CD4-positive, alpha-beta T cell (primary cell): ENCODE results near the gene CCNL1. TPM values are rescaled to one million over a fixed set of nuclear protein-coding genes. Genes with fewer than 3 reads are reported as not detected.
A peak's percentile ranks its signal among the peaks of the same experiment; 100 is the strongest.

Experiments used
- ATAC-seq: fragments of 200-7000 bp; cut with Tn5 transposase; one replicate; pipeline ENCODE4 v1.10.0; 2022; ENCODE audit warnings: mild to moderate bottlenecking; ENCODE audit not compliant: poor library complexity
- CTCF ChIA-PET: fragments of 350-600 bp; sonication (Branson Sonifier 250); formaldehyde crosslinking; loops from one replicate; lab custom pipeline; 2021; ENCODE audit warnings: antibody characterized with exemption, inconsistent platforms; lab: Charles Lee
- POLR2A ChIA-PET: fragments of 350-600 bp; sonication (Branson Sonifier 250); formaldehyde crosslinking; loops from one replicate; lab custom pipeline; 2021; ENCODE audit warnings: antibody characterized with exemption, inconsistent platforms; lab: Charles Lee
- DNase-seq, 14 experiments: peaks; one replicate each; pipeline ENCODE4 v3.0.0-alpha.2; 2013 to 2020; ENCODE audit warnings: mixed read lengths in 2 of 14
- H3K27ac ChIP-seq, 2 donors: one replicate each; pipeline versions ENCODE4 v1.5.1 to v1.7.0; 2013; ENCODE audit warnings: low read length in 2 of 2, low read depth in 1 of 2, mild to moderate bottlenecking in 1 of 2
- H3K27me3 ChIP-seq, 2 experiments: 1 replicate in 1 of 2; 2 replicates in 1 of 2; pipeline versions ENCODE4 v1.6.1 to v1.7.0; 2013; ENCODE audit warnings: low read length in 2 of 2, control low read depth in 1 of 2, mild to moderate bottlenecking in 1 of 2, moderate library complexity in 1 of 2; ENCODE audit not compliant: insufficient read depth in 2 of 2, control insufficient read depth in 1 of 2
- H3K36me3 ChIP-seq: one replicate; pipeline ENCODE4 v1.6.1; 2013; ENCODE audit warnings: low read length, control low read depth; ENCODE audit not compliant: insufficient read depth
- H3K4me1 ChIP-seq: one replicate; pipeline ENCODE4 v1.6.1; 2013; ENCODE audit warnings: low read length, control low read depth; ENCODE audit not compliant: insufficient read depth
- H3K4me3 ChIP-seq: one replicate; pipeline ENCODE4 v1.5.1; 2013; ENCODE audit warnings: mild to moderate bottlenecking, low read length, moderate library complexity
- H3K9me3 ChIP-seq, 2 experiments: 1 replicate in 1 of 2; 2 replicates in 1 of 2; pipeline versions ENCODE4 v1.6.1 to v1.7.0; 2013; ENCODE audit warnings: low read length in 2 of 2, mild to moderate bottlenecking in 2 of 2, control low read depth in 1 of 2, moderate library complexity in 1 of 2; ENCODE audit not compliant: control insufficient read depth in 1 of 2, insufficient read depth in 1 of 2
- H3K27ac Mint-ChIP-seq: one replicate; pipeline ENCODE4 v1.8.0; 2020; ENCODE audit warnings: mixed read lengths
- H3K27me3 Mint-ChIP-seq: one replicate; pipeline ENCODE4 v1.8.0; 2021; ENCODE audit warnings: mixed read lengths
- H3K36me3 Mint-ChIP-seq: one replicate; pipeline ENCODE4 v1.8.0; 2021; ENCODE audit warnings: low read depth, mixed read lengths
- H3K4me1 Mint-ChIP-seq: one replicate; pipeline ENCODE4 v1.8.0; 2021; ENCODE audit warnings: low read depth, mixed read lengths
- H3K4me3 Mint-ChIP-seq: one replicate; pipeline ENCODE4 v1.8.0; 2020; ENCODE audit warnings: mild to moderate bottlenecking, mixed read lengths
- H3K9me3 Mint-ChIP-seq: one replicate; pipeline ENCODE4 v1.8.0; 2020; ENCODE audit warnings: mixed read lengths
- CTCF ChIP-seq: fragments of 200-600 bp; IDR thresholded peaks from one replicate; pipeline ENCODE4 v1.8.0; 2022; ENCODE audit warnings: antibody characterized with exemption, mild to moderate bottlenecking
- intact Hi-C, 2 experiments: fragments of 100-400 bp; cut with DNase I in 1 of 2; cut with micrococcal nuclease in 1 of 2; formaldehyde crosslinking; loops; one replicate each; pipeline versions ENCODE4 v1.15.1 to v1.9.0; 2023 to 2025; cut with DNase I, micrococcal nuclease
- total RNA-seq, 174 experiments: library from RNA in 2 of 174; stranded (reverse) in 2 of 174; gene quantifications; one replicate each; pipeline ENCODE4 v1.2.3 and lab custom pipeline; 2021 to 2026

The CCNL1 gene
- total RNA-seq, 2 experiments from 2014 or later, result 1,350 to 1,388 TPM

- Mint-ChIP-seq H3K27ac (no peak overlapping the region), H3K4me1 (peaks cover 26% of the 10 kb centered on the region), H3K36me3 (no peaks in the 10 kb centered on the region), H3K9me3 (no peaks in the 10 kb centered on the region), H3K27me3 (no peaks in the 10 kb centered on the region), H3K4me3 (no peak overlapping the region)
- peaks cover 31% of the 10 kb centered on the region for H3K4me1 ChIP-seq
- POLR2A ChIA-PET, result interaction anchor here (1.4 kb wide), 1 partner anchor 11 kb away, joined by 3 read pairs; no protein-coding TSS in a partner anchor
- no peak for TF ChIP-seq CTCF
- H3K27me3 ChIP-seq, result no peaks in the 10 kb centered on the region
- no peaks in the 10 kb centered on the region for H3K36me3 ChIP-seq
- CTCF ChIA-PET, result interaction anchor here (1.6 kb wide), 1 partner anchor 29 kb away, joined by 3 read pairs; no protein-coding TSS in a partner anchor
- no peak for ATAC-seq
- H3K27ac ChIP-seq, result no peak overlapping the region
- intact Hi-C loops, result no loop called here
- DNase-seq, result no peak
- H3K4me3 ChIP-seq, result no peak overlapping the region
- no peaks in the 10 kb centered on the region for H3K9me3 ChIP-seq
Measured at GRCh38 chr3:157107644-157108133, 52.3 kb downstream of the CCNL1 start.

- DNase-seq, result no peak
- no peaks in the 10 kb centered on the region for H3K27me3 ChIP-seq
- no peak for ATAC-seq
- Mint-ChIP-seq H3K4me3 (no peak overlapping the region), H3K36me3 (no peaks in the 10 kb centered on the region), H3K27me3 (no peaks in the 10 kb centered on the region), H3K4me1 (peaks cover 26% of the 10 kb centered on the region), H3K9me3 (no peaks in the 10 kb centered on the region), H3K27ac (no peak overlapping the region)
- no peaks in the 10 kb centered on the region for H3K36me3 ChIP-seq
- intact Hi-C loops, result no loop called here
- CTCF ChIA-PET, result interaction anchor here (1.3 to 1.6 kb wide), 2 partner anchors 30 kb away, joined by 3 read pairs; no protein-coding TSS in a partner anchor
- H3K27ac ChIP-seq, result no peak overlapping the region
- peaks cover 31% of the 10 kb centered on the region for H3K4me1 ChIP-seq
- H3K4me3 ChIP-seq, result no peak overlapping the region
- no peak for TF ChIP-seq CTCF
- POLR2A ChIA-PET, result no interaction called here
- no peaks in the 10 kb centered on the region for H3K9me3 ChIP-seq
Measured at GRCh38 chr3:157107037-157107436, 52.9 kb downstream of the CCNL1 start.

- H3K27ac Mint-ChIP-seq, result peak overlapping the region; percentile 60
- intact Hi-C loops, result no loop called here
- no peak for TF ChIP-seq CTCF
- CTCF ChIA-PET, result no interaction called here
- Histone ChIP-seq H3K9me3 (no peaks in the 10 kb centered on the region), H3K27ac (peak overlapping the region in 1 of 2 donors; percentile 14), H3K36me3 (no peaks in the 10 kb centered on the region), H3K4me3 (no peak overlapping the region), H3K4me1 (peaks cover 31% of the 10 kb centered on the region), H3K27me3 (no peaks in the 10 kb centered on the region)
- DNase-seq (peak in 4 of 14 experiments; percentile 16 to 58 (median 48)), ATAC-seq (peak; percentile 60)
- no peaks in the 10 kb centered on the region for H3K36me3 Mint-ChIP-seq
- H3K4me1 Mint-ChIP-seq, result peaks cover 26% of the 10 kb centered on the region
- no peak overlapping the region for H3K4me3 Mint-ChIP-seq
- no peaks in the 10 kb centered on the region for H3K9me3 Mint-ChIP-seq
- POLR2A ChIA-PET, result interaction anchor here (0.6 to 3.3 kb wide), 4 partner anchors 13 to 28 kb away, joined by 3 to 19 read pairs (median 4); no protein-coding TSS in a partner anchor
- no peaks in the 10 kb centered on the region for H3K27me3 Mint-ChIP-seq
Measured at GRCh38 chr3:157104928-157105652, 54.9 kb downstream of the CCNL1 start.
